ENCODE results near the gene USF3.
"Not testable (repeated sequence)": the region's sequence is repeated elsewhere in the genome, so short reads cannot be mapped to it uniquely, and the experiment has no call there.

USF3 gene

DNA sequence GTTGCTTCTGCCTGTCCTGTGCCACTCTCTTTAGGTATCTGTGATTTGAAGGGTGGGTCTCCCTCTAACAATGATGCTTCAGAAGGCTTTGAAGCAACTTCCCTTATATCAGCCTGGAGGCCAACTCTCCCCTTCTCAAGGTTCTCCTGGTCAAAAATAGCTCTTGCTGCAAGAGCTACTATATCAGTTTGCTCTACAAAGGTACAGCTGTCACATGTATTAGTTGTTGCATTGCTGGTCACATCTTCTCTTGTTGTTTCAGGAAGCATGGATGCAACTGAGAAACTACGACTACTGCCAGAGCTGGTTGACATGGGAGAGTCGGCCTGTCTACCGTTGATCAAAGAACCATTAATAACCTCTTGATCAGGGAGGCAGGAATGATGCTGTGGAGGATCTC lies 38.3 kb downstream of the USF3 start:
- no peak for DNase-seq (ENCODE audit: low read depth, low spot score)

DNA sequence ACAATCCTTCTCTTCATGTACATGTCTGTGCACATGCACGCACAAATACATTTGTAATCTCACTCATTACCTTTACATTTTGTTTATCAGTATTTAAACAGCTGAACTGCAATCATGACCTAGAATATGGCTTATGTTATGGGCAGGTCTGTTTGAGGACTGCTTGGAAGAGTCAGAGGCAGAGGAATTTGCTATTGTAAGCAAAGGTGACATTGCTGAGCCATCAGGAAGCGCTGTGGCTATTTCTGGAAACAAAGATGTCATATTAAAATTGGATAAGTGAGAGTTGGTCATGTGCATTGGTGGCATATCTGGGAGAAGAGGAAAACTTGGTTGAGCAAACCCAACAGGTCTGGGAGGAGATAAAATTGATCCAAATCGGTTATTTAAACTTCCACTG lies 41.6 kb downstream of the USF3 start:
- no peak for DNase-seq (ENCODE audit: low read depth, low spot score)

DNA sequence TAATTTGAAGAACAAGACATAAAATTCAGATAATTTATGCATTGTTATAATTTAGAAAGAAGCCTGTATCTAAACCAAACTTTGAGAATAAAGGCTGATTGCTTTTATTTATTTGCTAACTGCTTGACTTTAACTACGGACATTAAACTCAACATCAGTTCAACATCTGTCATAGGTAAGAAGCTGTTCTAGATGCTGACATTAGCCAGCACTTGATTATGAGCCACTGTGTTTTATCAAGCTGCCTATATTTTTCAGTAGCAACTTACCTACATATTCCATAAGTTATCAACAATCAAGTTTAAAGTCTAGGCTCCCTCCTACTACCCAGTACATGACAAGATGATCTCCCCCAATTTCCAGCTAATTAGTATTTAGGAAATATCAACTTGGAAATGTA lies 42.1 kb downstream of the USF3 start:
- no peak for DNase-seq (ENCODE audit: low read depth, low spot score)

- no peak for DNase-seq (ENCODE audit: low read depth, low spot score)
Observed at GRCh38 chr3:113649174-113649845, 47.1 kb downstream of the USF3 start.

GRCh38 chr3:113648524-113648923 lies 47.9 kb downstream of the USF3 start:
- no peak for DNase-seq (ENCODE audit: low read depth, low spot score)

DNA sequence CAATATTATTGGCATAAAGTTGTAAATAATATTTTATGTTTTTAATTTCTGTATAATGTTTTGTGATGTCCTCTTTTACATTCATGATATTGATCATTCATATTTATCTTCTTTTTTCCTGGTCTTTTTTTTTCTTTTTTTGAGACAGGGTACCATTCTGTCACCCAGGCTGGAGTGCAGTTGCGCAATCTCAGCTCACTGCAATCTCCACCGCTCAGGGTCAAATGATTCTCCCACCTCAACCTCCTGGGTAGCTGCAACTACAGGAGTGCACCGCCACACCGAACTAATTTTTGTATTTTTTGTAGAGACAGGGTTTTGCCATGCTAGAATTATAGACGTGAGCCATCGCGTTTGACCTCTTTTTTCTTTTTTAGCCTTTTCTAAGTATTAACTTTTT lies 52.9 kb downstream of the USF3 start:
- no peak for DNase-seq (ENCODE audit: low read depth, low spot score)

DNA sequence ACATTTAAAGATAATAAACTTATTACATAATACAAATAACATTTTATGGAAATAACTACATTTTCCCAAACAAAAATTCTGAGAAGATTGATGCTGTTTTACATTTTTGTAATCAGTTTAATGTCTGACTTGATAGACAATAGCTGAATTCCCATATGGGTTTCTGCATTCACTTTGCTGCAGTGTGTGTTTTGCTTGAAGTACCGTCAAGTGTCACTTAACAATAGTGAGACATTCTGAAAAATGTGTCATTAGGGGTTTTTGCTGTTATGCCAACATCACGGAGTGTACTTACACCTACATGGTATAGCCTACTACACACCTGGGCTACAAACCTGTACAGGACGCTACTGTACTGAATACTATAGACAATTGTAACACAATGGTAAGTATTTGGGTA lies 57.5 kb downstream of the USF3 start:
- DNase-seq (ENCODE audit: low read depth, low spot score) = no peak

DNA sequence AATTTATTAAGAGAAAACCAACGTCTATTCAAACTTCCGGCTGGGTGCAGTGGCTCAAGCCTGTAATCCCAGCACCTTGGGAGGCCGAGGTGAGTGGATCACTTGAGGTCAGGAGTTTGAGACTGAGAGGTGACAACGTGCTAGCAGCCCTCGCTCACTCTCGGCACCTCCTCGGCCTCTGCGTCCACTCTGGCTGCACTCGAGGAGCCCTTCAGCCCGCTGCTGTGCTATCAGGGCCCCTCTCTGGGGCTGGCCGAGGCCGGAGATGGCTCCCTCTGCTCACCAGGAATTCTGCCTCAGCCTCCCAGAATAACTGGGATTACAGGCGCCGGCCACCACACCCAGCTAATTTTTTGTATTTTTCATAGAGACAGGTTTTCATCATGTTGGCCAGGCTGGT lies 58.7 kb downstream of the USF3 start:
- DNase-seq (ENCODE audit: low read depth, low spot score) = no peak

DNA sequence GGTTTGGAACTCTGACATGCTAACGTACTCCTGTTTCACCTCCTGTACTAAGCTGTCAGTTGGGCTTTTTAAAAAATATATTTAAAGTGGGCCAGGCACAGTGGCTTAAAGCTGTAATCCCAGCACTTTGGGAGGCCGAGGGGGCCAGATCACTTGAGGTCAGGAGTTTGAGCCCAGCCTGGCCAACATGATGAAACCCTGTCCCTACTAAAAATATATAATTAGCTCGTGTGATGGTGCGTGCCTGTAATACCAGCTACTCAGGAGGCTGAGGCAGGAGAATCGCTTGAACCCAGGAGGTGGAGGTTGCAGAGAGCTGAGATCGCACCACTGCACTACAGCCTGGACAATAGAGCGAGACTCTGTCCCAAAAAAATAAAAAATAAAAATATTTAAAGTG lies 60.4 kb downstream of the USF3 start:
- not testable (repeated sequence) for DNase-seq (ENCODE audit: low read depth, low spot score)

GRCh38 chr3:113634782-113635474 lies 61.5 kb downstream of the USF3 start:
- DNase-seq (ENCODE audit: low read depth, low spot score) = no peak

DNA sequence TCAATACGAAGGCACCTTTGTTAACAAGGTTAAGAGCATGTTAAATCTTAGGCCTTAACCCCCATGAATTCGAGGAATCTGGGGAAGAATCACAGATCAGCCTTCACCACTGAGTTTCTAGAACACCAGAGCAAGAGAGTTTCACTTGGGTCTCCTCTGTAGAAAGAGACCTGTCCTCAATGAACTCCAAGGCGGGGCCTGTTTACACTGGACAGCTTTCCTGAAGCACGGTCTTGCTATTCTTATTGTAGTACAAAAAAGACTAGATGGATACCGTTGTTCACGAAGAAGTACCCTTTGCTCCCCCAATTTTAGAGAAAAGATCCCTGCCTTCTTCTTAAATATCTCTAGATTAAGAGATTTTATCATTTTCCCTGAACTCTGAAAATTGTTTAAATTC lies 64.9 kb downstream of the USF3 start:
- DNase-seq (ENCODE audit: low read depth, low spot score) = no peak

- no peak for DNase-seq (ENCODE audit: low read depth, low spot score)
Observed at GRCh38 chr3:113630956-113631542, 65.4 kb downstream of the USF3 start.

DNA sequence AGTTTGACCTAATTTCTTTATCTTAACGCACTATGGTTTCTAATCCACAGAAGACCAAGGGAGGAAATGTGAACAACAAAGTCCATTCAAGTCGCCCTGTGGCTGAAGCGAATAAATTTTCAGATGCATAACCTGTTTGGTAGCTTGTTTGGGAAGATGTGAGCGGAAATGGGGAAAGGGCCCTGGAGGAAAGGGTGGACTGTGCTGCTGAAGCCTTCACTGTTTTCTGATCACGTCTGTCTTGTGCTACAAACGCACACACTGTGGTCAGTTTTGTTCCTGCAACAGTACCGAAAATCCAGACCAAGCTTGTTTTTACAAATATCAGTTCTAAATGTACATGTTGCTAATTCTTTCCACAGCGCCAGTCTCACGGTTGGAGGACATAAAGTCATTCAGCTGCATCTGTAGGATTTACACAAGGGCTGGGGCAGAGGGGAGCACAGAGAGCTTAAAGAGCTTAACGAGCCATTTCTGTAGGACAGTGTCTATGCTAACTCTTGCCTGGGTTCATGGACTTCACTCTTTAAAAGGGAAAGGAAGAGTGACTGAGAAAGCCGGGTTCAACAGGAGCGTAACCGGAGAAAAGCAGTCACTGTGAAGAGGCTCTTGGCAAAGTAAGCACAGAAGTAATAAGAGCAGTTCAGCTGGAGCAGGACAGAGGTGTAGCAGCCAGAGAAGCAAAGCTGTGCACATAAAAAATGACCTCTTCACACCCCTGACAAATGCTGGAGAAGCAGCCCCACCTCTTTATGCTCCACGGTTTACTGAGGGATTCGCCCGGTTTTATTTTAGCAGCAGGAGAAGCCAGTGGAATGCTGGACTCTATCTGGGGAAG lies 66.6 kb downstream of the USF3 start:
- DNase-seq (ENCODE audit: low read depth, low spot score) = peak; percentile 9

DNA sequence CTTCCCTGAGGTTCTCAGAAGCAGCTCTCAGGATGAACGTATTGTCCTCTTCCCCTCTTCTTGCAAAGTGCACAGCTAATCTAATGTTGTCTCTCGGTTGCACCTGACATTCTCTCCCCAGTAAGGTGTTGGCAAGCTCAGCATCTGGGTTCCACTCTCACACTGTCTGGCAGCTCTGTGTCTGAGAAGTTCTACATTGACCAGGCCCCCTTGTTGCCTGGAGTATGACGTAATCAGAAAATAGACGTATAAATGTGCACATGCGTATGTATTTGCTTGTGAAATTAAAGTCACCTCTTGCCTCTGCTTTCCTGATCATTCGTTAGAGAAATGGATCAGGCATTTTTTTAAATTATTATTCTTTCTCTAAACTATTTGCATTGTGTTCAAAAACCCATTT lies 67.7 kb downstream of the USF3 start:
- no peak for DNase-seq (ENCODE audit: low read depth, low spot score)

- no peak for DNase-seq (ENCODE audit: low read depth, low spot score)
Observed at GRCh38 chr3:113628316-113628715, 68.1 kb downstream of the USF3 start.

DNA sequence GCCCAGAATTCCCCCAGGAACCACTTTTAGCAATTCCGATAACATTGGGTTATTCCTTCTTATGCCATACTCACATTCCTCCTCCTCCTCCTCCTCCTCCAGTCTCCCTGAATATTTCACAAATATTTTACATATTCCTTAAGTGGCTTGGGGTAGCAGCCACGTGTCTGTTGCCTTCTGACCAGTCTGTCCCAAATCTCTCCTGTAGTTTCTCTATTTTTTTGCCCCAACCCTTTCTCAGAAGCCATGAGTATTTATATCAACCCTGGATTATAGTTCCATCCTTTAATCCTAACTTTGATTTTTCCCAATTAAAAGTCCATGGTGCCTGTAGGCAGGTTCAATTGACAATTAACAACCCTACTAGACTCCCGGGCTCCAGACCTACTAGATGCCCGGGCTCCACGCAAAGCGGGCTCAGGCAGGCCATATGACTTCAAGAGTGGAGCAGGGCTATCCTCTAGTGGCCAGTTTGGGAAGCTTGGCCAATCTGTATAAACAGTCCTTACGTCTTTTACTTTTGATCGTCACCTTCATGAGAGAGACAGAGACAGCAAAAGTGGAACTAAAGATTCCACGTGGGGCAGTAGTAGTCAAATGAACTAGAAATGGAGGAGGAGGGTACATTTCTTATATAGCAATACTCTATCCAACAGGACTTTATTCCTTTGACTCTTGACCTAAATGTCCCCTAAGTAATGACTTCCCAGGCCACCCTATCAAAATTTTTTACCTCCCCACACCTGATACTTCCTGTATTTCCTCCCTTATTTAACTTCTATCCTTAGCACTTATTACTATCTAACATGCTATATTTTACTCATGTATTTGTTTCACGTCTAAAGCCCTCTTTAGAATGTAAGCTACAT lies 69.7 kb downstream of the USF3 start:
- peak; percentile 72 for DNase-seq (ENCODE audit: low read depth, low spot score)

GRCh38 chr3:113625834-113626233 lies 70.6 kb downstream of the USF3 start:
- DNase-seq (ENCODE audit: low read depth, low spot score) = no peak

DNA sequence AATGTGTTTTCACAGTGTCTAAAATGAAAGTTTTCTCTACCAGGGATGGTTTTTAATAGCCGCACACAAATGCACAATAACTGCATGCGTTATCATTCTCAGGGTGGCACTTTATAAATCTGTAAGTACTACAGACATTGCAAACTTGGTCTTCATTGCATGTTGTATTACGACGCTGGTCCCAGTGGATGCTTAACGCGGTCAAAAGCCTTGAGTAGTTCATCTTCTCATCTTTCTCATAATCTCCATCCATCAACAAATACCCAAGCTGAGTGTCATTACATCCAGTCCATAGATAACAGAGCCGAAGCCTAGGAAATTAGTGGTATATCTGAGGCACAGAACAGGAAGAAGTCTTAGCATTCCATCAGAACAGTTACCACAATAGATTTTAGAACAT lies 72.6 kb downstream of the USF3 start:
- DNase-seq (ENCODE audit: low read depth, low spot score) = no peak

GRCh38 chr3:113623324-113623723 lies 73.1 kb downstream of the USF3 start:
- peak; percentile 64 for DNase-seq (ENCODE audit: low read depth, low spot score)

GRCh38 chr3:113620091-113620490 lies 76.4 kb downstream of the USF3 start:
- DNase-seq (ENCODE audit: low read depth, low spot score) = no peak

GRCh38 chr3:113617726-113618125 lies 78.7 kb downstream of the USF3 start:
- DNase-seq (ENCODE audit: low read depth, low spot score) = no peak
